HG03159 (cell line): ENCODE measurements around the gene RBM38.

Experiments
- ATAC-seq: cut with Tn5 transposase; IDR thresholded peaks from one replicate; pipeline ENCODE4 v1.9.1; 2021; ENCODE audit warnings: mild to moderate bottlenecking, moderate library complexity; ENCODE audit not compliant: unreplicated experiment

The RBM38 gene

DNA sequence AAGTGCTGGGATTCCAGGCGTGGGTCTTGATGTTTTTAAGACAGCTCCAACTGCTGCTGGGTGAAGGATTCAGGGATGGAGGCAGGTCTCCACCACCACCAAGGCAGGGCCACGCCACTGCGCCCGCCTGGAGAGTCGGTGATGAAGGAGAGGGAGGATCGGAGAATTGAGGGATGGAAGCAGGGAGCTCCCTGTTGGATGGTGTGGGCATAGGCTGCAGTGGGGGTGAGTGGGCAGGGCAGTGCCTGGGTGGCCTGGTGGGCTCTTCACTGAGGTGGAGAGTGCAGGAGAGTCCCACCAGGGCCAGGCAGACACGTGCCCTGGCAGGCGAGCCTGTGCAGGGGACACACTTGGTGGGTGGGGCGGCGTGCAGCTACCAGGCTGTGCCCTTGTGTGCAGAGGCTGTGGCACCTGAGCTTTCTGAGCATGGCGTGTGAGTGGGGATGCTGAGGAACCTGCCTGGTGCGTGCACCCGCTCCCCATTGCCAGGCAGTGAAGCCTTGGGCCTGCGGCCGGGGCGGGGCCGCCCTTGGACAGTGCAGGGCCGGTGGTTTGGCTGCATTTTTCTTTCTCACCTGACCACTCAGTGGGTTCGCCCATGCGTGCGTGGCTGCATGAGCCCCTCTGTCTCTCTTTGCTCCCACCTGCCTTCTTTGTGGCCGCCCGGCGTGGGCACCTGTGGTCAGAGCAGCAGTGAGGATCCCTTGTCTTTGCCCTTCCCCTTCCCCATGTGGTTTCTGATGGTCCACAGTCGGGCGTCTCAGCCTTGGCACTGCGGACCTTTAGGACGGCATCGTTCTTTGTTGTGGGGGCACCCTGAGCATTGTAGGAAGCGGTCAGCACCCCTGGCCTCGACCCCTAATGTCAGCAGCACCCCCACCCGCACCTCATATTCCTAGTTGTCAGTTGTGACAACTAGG is 11.3 kb downstream of the RBM38 start:
- no peak for ATAC-seq

DNA sequence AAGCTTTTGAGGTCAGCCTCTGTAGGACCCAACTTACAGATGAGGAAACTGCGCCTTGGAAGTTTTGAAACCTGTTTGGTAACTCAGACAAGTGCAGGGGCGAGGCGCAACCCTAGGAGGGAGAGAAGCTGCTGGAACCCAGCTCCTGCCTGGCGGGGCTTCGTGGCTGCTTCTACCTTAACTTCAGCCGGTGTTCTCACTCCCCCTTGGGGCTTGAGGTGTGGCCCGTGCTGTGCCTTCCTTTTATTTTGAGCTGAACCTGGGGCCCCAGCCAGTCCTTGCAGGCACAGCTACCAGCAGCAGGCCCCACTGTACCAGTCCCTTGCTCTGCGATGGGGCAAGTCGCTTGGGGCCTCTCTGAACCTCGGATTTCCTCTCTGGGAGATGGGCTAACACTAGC is 12.0 kb downstream of the RBM38 start:
- no peak for ATAC-seq

DNA sequence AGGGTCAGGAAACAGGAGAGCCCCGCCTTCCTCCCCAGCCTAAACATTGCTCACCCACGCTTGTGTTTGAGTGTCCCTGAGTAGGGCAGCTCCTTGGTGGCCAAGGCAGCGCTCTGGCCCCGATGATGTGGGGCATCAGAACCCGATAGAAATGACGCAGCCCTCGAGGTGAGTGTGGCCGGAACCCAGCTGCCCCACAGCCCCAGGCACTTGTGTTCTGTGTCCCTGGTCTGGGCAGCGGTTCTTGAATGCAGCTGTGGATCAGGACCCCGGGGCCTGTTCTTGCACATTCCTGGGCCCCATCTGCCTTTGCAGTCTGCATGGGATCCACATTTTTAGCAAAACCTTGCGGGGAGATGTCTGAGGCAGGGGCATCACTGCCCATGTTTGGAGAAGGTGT is 12.8 kb downstream of the RBM38 start:
- no peak for ATAC-seq

GRCh38 chr20:57404419-57405072 is 13.3 kb downstream of the RBM38 start:
- ATAC-seq, result no peak

DNA sequence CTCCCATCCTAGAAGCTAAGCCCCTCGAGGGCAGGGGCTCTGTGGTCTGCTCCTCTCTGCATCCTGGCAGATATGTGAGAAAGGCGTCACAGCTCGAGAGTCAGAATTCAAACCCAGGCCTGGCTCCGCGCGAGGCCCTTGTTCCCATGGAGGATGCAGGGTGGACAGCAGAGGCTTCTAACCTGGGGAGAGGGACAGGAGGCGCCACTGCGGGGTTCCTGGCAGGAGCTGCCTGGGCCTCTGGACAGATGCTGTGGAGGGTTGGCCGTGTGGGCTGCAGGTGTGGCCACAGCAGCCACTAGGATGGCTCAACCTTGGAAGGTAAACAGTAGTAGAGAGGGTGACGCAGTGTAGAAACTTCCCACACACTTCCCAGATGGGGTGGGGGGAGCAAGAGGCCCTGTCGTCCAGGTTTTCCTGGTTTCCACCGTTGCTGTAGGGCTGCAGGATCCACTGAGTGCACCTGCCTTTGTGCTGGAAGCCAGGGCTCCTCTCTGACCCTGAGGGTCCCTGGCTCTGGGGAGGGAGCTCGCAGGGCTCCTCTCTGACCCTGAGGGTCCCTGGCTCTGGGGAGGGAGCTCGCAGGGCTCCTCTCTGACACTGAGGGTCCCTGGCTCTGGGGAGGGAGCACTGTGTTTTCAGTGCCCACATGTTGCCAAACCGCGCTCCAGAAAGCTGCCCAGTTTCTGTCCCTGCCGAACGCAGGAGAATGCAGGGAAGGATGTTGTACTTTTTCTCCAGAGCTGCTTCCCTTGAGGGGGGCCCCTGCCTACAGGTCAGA is 14.2 kb downstream of the RBM38 start:
- no peak for ATAC-seq

DNA sequence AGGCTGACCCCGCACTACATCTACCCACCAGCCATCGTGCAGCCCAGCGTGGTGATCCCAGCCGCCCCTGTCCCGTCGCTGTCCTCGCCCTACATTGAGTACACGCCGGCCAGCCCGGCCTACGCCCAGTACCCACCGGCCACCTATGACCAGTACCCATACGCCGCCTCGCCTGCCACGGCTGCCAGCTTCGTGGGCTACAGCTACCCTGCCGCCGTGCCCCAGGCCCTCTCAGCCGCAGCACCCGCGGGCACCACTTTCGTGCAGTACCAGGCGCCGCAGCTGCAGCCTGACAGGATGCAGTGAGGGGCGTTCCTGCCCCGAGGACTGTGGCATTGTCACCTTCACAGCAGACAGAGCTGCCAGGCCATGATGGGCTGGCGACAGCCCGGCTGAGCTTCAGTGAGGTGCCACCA is 16.4 kb downstream of the RBM38 start:
- ATAC-seq, result no peak

GRCh38 chr20:57408131-57408530 is 16.9 kb downstream of the RBM38 start:
- no peak for ATAC-seq

- ATAC-seq, result no peak
These were observed 17.5 kb downstream of the RBM38 start for GRCh38 chr20:57408536-57409233.

GRCh38 chr20:57409316-57409671 is 18.1 kb downstream of the RBM38 start:
- no peak for ATAC-seq

DNA sequence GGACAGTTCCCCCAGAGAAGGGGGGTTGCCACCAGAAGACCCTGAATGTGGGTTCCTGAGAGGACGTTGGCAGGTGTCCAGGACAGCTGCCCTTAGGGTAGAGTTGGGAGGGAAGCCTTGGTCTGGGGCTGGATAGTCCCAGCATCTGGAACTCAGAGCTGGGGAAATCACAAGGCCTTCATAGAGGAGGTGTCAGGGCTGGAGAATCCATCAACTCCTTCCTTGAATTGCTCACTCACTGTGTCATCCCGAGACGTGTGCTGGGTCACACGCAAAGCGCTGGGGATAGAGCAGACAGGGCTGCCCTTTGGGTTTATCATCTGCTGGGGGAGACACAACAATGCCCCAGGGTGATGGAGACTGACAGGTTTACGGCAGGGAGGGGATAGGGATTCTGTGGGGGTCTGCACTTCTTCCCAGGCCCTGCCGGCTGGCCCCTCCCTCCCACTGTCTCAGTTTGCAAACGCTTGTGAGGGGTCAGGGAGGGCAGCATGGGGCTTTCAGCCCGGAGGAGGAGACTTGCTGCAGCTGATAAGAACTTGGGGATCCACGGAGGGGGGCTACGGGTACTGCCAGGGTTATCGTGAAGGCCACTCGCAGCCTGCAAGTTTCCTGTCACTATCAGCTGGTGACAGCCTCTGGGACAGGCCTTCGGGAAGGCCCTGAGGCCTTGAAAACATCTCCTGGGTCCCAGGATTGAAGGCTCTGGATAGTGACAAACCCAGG is 18.6 kb downstream of the RBM38 start:
- ATAC-seq, result no peak

- no peak for ATAC-seq
These were observed 19.3 kb downstream of the RBM38 start for GRCh38 chr20:57410398-57410920.

DNA sequence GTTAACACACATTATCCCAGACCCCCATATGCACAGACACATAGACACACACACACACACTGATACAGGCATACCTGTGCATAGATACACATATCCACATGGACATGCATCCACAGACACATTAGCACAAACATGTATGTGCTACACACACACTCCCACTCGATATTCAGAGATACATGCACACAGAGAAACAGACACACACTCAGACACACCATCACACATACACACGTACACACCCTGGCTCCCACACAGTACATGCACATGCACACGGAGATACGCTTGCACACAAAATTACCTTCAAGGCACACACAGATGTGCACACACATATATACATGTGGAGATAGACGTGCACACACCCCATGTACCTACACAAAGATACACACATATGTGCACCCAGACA is 19.7 kb downstream of the RBM38 start:
- no peak for ATAC-seq

DNA sequence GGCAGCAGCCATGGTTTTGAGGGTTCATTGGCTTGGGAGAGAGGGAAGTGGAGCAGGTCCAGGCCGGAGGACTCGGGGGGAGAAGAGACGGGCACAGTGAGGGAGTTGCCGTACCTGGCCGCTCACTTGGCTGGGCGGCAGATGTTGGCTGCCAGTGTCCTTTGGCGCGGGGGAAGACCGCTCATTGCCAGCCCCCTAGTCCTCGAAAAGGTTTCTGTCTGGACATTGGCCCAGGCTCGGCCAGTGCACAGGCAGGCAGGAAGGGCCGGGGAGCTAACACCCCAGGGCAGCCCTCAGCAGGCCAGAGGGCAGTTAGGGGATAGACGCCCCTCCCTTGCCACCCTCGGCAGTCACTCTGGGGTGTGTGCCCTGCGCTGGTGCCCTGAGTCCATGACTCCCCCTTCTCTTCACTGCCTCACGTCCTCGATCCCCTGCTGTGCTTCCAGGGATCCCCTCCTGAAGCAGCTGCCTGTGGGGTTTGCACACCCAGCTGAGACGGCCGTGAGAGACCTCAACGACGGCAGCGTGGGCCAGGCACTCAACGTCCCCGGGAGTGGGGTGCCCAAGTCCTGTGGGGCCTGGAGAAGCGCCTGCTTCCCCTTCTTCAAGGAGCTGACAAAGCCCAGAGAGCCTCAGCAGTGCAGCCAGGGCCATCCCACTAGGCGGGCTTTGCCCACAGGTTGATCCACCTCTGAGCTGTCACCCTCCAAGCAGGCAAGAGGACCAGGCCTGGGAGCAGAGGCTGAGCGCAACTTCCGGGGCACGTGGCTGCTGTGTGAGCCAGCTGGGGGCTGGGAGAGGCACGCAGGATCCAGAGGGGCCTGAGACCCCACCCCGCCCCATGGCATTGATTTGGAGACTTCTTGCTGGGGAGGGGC is 20.4 kb downstream of the RBM38 start:
- ATAC-seq, result no peak

DNA sequence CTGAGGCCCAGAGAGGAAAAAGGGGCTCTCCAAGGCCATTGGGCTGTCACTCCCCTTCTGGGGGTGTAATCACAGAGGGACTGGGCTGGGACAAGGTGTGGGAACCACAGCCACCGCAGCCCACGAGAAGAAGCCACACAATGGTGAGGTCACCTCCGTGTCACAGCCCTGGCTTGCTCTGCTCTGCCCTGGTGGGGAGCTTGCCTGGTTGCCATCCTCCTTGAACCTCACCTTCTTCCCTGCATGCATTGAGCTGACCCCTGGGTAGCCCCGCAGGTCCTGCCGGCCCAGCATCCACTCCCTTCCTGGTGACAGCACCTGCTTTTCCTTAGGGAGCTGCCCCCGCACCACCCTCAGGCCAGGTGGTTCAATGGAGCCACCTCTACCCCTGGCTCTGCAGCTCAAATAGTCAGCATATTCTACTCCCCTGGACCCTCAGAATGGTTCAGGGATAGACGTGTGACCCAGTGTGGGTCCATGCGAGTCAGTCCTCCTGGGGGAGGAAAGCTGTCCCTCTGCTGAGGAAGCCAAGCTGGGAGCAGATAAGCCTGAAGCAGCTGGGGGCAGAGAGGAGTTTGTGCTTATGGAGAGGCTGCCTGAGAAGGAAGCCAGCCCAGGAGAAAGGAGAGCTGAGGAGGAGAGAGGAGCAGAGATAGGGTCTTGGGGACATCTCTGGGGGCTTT is 21.3 kb downstream of the RBM38 start:
- ATAC-seq, result no peak

DNA sequence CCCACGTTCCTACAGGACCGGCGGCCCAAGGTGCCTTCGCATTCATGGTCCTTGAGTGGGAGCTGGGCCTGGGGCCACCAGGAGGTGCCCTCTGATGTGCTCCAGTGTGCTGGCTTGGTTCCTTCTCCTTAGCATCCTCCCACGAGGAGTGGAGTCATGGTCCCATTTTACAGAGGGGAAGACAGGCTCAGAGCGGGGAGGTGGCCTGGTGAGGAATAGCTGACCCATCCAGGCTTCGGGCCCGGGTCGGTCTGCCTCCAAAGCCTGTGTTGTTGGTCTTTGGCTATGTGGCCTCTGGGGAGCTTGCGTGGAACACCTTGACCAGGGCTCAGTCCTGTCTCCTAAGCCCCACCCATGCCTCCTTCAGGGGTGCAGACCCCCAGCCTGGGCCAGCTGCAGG is 22.8 kb downstream of the RBM38 start:
- no peak for ATAC-seq

- ATAC-seq, result no peak
These were observed 23.8 kb downstream of the RBM38 start for GRCh38 chr20:57414867-57415592.

DNA sequence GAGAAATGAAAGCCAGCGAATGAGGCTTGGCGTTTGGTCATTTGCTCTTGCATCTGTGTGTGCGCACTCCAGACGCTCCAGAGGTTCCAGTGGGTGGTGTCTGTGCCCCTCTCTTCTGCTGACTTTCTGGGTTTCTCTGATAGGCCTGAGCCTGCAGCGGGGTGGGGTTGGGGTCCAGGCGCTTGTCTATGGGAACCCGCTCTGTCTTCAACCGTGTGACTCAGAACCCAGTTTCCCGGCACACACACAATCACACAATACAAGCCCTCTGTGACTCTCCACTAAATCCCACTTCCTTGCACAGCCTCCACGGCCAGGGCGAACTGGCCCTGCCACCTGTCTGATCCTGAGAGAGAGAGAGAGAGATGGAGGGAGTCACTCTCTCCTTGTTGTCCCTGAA is 24.6 kb downstream of the RBM38 start:
- no peak for ATAC-seq
